GM18519 (cell line): ENCODE results near the gene AK9.
"Not testable (repeated sequence)": the region's sequence is repeated elsewhere in the genome, so short reads cannot be mapped to it uniquely, and the experiment has no call there.

Experiments
- ATAC-seq: cut with Tn5 transposase; IDR thresholded peaks from one replicate; pipeline ENCODE4 v1.9.1; 2021; ENCODE audit warnings: mild to moderate bottlenecking, moderate library complexity; ENCODE audit not compliant: unreplicated experiment, low FRiP score

Gene AK9

GRCh38 chr6:109628158-109629000 is 62.6 kb downstream of the AK9 start:
- ATAC-seq: no peak

GRCh38 chr6:109626311-109626710 is 64.7 kb downstream of the AK9 start:
- no peak for ATAC-seq

- no peak for ATAC-seq
Measured at GRCh38 chr6:109625199-109625598, 65.8 kb downstream of the AK9 start.

- ATAC-seq: no peak
Measured at GRCh38 chr6:109623288-109623687, 67.7 kb downstream of the AK9 start.

- ATAC-seq: no peak
Measured at GRCh38 chr6:109612268-109612667, 78.7 kb downstream of the AK9 start.

GRCh38 chr6:109611502-109611901 is 79.5 kb downstream of the AK9 start:
- ATAC-seq: no peak

GRCh38 chr6:109610590-109610989 is 80.4 kb downstream of the AK9 start:
- no peak for ATAC-seq

- ATAC-seq: no peak
Measured at GRCh38 chr6:109609737-109610136, 81.3 kb downstream of the AK9 start.

GRCh38 chr6:109606359-109606758 is 84.6 kb downstream of the AK9 start:
- no peak for ATAC-seq

GRCh38 chr6:109595998-109596397 is 95.0 kb downstream of the AK9 start:
- ATAC-seq: no peak

GRCh38 chr6:109580519-109580918 is 110.5 kb downstream of the AK9 start:
- no peak for ATAC-seq

- peak; percentile 88 for ATAC-seq
Measured at GRCh38 chr6:109579361-109579760, 111.6 kb downstream of the AK9 start.

- ATAC-seq: not testable (repeated sequence)
Measured at GRCh38 chr6:109569901-109570300, 121.1 kb downstream of the AK9 start.

GRCh38 chr6:109561844-109562243 is 129.2 kb downstream of the AK9 start:
- ATAC-seq: no peak

GRCh38 chr6:109531446-109531845 is 159.6 kb downstream of the AK9 start:
- ATAC-seq: no peak

GRCh38 chr6:109527989-109528388 is 163.0 kb downstream of the AK9 start:
- ATAC-seq: no peak

- ATAC-seq: no peak
Measured at GRCh38 chr6:109526905-109527628, 163.9 kb downstream of the AK9 start.

- no peak for ATAC-seq
Measured at GRCh38 chr6:109524129-109524528, 166.9 kb downstream of the AK9 start.

- ATAC-seq: no peak
Measured at GRCh38 chr6:109523478-109523877, 167.5 kb downstream of the AK9 start.

GRCh38 chr6:109521080-109521479 is 169.9 kb downstream of the AK9 start:
- ATAC-seq: no peak

GRCh38 chr6:109519647-109520046 is 171.4 kb downstream of the AK9 start:
- ATAC-seq: not testable (repeated sequence)

- ATAC-seq: no peak
Measured at GRCh38 chr6:109516929-109517328, 174.1 kb downstream of the AK9 start.
